Measurements from ENCODE around the gene CST7. TPM values are rescaled to one million over a fixed set of nuclear protein-coding genes. Genes with fewer than 3 reads are reported as not detected.

CST7 gene
- total RNA-seq, 4 donors from 2014 or later, result 1.1 to 4.7 (median 2.6) TPM

DNA sequence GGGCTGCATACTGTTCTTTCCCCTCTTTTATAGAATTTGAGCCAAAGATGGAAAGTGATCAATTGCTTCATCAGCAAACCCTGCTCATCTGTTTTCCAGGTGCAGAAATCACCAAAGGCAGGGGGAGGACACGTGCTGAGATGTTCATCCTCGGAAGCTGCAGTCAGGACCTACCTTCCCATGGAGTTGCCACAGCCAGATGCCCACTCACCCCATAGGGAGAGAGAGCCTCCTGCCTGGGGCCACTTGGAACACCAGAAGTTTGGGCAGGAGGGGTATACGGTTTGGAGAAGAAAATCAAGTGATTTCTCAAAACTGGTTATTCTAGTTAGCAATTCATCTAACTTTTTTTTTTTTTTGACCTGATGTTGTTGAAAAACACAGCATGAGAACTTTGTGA, 5.3 kb upstream of the CST7 start:
- TF ChIP-seq CTCF (IDR thresholded peaks at IDR 0.05; ENCODE audit: low read depth), result no peak

- no peak for TF ChIP-seq CTCF (IDR thresholded peaks at IDR 0.05; ENCODE audit: low read depth)
These were observed 673 bp downstream of the CST7 start for GRCh38 chr20:24949756-24950127.

- no peak for TF ChIP-seq CTCF (IDR thresholded peaks at IDR 0.05; ENCODE audit: low read depth)
These were observed 1.2 kb downstream of the CST7 start for GRCh38 chr20:24950128-24950835.

DNA sequence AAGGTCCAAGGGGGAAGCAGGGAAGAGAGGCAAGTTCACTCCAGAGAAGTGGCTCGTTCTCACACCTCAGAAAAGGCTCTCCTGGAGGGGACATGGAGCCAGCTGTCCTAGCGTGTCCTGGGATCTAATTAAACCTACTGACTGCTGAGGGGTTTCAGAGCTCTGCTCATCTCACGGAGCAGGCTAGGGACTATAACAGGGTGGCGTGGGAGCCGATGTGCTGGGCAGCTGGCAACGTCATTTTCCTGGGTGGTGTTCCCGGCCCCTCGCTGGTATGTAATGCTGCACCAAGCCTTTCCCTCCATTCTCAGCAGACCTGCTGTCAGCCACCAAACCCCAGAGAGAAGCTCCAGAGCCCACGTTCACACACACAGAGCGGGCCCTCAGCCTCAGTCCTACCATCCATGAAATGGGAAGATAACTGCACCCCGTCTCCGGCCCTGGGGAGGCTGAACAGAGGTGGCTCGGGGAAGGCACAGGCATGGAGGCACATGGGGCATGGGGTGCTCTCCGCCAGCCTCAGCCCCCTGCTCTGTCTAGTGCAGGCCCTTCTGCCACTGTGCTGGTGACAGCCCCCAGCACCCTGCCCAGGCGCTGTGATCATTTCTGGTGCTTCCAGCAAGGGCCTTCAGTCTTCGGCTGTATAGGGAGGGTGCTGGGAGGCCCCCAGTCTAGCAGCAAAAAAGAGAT, 1.9 kb downstream of the CST7 start:
- TF ChIP-seq CTCF (IDR thresholded peaks at IDR 0.05; ENCODE audit: low read depth), result no peak

GRCh38 chr20:24951536-24952083, 2.5 kb downstream of the CST7 start:
- TF ChIP-seq CTCF (IDR thresholded peaks at IDR 0.05; ENCODE audit: low read depth), result no peak

DNA sequence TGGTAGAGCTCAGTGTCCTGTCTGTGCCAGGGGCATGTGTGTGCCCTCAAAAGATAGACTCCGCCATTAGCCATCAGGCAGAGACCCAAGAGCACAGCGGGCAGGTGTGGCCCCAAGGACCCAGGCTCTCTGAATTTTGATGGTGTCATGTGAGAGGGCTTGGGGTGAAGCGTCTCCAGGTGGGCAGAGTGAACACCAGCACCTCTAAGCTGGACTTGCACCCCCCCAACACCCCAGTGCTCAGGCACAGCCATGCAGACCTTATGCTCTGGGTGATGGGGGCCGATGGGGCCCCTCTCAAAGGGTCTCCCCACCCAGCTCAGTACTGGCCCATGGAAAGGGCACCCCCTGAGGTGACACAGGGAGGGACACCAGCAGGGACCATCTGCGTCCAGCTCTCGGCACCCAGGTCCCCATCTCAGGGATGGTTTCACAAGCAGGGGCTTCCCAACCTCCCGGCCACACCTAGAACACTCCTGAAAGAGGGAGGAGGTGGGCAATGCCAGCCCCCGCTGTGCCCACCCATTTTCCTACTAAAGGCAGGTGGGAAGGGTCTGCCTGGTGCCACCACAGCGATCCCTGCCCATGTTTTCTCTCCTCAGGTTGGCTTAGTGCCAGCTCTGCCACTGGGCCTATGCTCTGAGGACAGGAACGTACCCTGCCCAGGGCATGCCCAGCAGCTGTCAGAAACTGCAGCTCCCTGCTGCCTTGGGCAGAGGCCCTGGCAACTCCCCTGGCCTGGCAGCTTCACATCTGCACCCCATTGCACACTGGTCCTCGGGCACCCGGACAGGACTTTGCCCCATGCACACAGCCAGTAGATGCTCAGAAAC, 3.5 kb downstream of the CST7 start:
- TF ChIP-seq CTCF (IDR thresholded peaks at IDR 0.05; ENCODE audit: low read depth), result no peak

- no peak for TF ChIP-seq CTCF (IDR thresholded peaks at IDR 0.05; ENCODE audit: low read depth)
These were observed 4.1 kb downstream of the CST7 start for GRCh38 chr20:24953209-24953575.

Data from subcutaneous adipose tissue (tissue), 4 donors.